GM21528 (cell line): Measurements from ENCODE around the gene RPL4.
"Not testable (repeated sequence)": the region's sequence is repeated elsewhere in the genome, so short reads cannot be mapped to it uniquely, and the experiment has no call there.

Source experiments
- ATAC-seq: cut with Tn5 transposase; IDR thresholded peaks from one replicate; pipeline ENCODE4 v1.9.1; 2021; ENCODE audit warnings: mild to moderate bottlenecking, moderate library complexity; ENCODE audit not compliant: unreplicated experiment, low FRiP score

Gene RPL4

DNA sequence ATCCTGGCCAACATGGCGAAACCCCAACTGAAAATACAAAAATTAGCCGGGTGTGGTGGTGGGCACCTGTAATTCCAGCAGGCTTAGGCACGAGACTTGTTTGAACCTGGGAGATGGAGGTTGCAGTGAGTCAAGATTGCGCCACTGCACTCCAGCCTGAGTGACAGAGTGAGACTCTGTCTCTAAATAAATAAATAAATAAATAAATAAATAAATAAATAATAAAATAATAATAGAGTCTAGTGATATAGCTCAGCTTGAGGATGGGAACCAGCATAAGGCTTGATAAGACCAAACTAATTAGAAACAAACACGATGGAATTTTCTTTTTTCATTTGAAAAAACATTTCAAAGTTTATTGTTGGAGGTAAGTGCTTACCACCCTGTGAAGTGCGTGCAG, 43.4 kb downstream of the RPL4 start:
- not testable (repeated sequence) for ATAC-seq

DNA sequence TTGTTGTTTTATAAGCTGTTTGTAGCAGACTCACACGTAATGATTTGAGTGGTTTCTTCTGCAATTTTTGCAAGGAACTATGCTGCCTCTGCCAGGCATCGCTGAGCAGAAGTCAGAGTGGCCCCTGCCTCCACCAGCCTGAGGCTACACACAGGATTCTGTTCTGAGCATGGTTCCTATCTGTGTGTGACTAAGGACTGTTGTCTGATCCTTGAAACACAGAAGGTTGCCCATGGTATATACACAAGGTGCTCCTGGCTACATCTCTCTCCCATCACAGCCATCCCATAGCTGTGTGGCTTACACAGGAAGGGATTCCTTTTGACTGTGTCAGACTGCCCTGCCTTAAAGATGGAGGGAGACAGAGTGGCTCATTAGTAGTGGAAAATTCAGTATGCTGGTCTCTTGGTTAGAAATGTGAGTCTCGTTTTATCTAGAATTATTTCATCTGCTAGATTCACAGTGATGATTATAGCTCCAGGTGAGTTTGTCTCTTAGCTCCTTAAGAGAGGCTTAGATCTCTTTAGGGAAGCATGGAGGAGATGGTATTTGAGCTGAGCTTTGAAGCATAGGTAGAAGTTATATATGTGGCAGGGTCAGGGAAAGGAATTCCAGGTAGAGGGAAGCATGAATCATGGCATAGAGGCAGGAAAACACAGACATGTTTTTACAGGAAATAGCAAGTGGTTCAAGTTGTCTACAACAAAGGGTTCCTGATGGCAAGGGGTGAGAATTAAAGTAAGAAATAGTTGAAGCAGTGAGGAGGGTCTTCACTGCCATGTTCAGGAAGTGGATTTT, 44.6 kb downstream of the RPL4 start:
- no peak for ATAC-seq

DNA sequence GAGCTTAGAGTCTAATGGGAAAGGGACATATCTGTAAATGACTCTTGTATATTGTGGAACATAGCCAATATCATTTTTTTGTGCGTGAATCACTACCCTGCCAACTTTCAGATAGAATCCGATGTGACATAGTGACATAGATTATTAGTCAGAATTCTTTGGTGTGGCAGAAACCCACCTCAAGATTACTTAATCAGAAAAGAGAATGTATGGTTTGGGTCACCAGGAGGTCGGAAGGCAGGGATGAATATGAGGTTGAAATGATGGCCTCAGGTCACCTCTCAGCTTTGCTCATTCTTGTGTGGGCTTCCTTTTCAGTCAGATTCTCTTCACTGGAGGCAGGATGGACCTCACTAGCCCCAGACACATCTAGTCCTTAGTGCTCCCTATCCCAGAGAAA, 48.4 kb downstream of the RPL4 start:
- ATAC-seq = no peak

DNA sequence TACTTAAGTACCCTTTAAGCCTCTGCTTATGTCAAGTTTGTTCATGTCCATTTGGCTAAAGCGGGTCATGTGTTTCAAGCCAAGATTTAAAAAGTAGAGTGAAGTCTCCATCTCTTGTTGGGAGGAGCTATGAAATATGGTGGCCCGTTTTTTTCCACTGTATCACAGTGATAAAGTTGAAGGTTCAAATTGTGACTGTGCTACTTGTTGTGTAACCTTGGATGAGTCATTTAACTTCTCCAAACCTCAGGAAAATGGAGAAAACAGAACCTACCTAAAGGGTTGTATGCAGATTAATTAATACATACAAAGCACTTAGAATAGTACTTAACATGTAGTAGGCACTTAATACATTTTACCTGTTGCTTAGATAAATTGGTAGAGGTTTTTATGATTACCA, 50.5 kb downstream of the RPL4 start:
- no peak for ATAC-seq

DNA sequence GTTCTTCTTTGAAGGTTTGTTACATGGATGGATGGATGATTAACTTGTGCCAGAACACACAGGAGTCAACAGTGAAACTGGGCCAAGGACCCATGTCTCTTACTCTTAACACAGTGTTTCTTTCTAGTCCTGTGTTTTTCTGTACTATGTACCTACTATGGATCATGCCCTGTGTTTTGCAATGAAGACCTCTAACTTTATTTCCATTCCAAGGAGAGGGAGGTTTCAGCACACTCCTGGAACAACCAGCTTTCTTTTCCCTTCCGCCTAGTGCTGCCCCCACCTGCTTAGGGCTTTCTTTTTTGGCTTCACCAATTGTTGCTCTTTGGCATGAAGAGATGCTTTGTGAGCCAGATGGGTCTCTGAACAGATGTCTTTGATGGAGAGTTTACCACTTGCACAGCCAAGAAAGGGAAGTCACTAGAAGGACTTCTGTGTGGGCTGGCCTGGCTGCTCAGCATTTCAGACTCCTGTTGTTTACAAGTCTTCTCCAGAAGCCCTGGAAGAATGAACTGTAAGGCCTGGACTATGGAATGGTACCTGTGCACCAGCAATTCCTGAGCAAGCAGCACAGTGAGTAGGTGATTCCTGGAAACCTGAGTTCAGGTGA, 51.6 kb downstream of the RPL4 start:
- no peak for ATAC-seq

DNA sequence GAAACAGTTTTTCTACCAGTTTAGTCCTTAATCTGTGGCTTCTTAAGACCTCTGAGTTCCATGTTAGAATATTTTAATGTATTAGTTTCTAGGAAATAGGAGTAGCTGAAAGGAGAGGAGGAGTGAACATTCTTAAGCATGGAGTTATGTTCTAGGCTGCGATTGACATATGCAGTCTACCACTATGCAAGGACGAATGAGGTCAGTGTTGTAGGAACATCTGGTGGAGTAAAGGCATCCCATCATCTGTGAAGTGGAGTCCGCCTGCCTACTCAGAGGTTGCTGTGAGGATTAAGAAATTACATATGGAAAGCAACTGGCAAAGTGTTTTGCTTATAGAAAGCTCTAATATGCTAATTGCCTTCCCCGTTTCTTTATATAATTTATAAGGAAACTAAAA, 52.2 kb downstream of the RPL4 start:
- no peak for ATAC-seq
